ENCODE measurements around the gene ACTA1.

The ACTA1 gene

DNA sequence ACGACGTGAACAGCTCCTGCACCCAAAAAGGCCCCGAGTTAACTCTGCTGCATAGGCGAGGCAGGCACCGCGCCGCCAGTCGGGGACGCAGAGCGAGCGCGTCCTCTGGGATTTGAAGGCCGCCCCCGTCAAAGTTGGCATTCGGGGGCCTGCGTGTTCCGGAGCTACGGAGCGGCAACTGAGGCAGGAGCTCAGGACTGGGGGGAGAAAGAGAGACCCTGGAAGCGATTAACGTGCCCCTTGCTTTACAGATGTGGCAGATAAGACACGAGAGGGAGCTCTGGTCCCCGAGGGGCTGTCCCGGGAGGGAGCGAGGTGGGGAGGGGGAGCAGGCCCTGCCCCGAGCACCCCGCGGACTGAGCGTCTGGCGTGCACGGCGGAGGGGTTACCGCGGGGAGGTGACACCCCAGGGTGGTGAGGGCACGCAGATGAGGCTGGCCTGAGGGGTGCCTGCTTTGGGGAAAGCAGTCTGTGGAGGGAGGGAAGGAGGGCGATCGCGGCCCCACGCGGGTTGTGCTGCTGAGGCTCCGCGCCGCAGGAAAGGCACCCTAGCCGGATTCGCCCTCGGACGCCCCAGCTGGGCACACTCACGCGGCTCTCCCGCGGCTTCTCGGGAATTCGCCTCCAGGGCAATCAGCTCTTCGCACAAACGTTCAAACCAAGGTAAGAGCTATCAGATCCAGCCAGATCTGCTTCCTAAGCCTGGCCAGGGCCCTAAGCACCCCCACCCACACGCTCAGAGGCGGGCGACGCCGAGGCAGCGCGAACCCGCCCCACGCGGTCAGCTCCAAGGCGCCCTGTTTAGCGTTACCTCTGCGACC is 26.5 kb downstream of the ACTA1 start:
- TF ChIP-seq EGR1 (IDR thresholded peaks at IDR 0.05) = no peak
- TF ChIP-seq NFIC (IDR thresholded peaks at IDR 0.05) = no peak
- no peak for TF ChIP-seq CEBPB (IDR thresholded peaks at IDR 0.05)
- TF ChIP-seq TEAD4 (IDR thresholded peaks at IDR 0.05) = no peak
- TF ChIP-seq, protein P1, sequence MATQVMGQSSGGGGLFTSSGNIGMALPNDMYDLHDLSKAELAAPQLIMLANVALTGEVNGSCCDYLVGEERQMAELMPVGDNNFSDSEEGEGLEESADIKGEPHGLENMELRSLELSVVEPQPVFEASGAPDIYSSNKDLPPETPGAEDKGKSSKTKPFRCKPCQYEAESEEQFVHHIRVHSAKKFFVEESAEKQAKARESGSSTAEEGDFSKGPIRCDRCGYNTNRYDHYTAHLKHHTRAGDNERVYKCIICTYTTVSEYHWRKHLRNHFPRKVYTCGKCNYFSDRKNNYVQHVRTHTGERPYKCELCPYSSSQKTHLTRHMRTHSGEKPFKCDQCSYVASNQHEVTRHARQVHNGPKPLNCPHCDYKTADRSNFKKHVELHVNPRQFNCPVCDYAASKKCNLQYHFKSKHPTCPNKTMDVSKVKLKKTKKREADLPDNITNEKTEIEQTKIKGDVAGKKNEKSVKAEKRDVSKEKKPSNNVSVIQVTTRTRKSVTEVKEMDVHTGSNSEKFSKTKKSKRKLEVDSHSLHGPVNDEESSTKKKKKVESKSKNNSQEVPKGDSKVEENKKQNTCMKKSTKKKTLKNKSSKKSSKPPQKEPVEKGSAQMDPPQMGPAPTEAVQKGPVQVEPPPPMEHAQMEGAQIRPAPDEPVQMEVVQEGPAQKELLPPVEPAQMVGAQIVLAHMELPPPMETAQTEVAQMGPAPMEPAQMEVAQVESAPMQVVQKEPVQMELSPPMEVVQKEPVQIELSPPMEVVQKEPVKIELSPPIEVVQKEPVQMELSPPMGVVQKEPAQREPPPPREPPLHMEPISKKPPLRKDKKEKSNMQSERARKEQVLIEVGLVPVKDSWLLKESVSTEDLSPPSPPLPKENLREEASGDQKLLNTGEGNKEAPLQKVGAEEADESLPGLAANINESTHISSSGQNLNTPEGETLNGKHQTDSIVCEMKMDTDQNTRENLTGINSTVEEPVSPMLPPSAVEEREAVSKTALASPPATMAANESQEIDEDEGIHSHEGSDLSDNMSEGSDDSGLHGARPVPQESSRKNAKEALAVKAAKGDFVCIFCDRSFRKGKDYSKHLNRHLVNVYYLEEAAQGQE (IDR thresholded peaks at IDR 0.05; ENCODE audit: low read depth) = no peak
- TF ChIP-seq TCF12 (IDR thresholded peaks at IDR 0.05; ENCODE audit: low read depth) = no peak
- TF ChIP-seq, protein P2, sequence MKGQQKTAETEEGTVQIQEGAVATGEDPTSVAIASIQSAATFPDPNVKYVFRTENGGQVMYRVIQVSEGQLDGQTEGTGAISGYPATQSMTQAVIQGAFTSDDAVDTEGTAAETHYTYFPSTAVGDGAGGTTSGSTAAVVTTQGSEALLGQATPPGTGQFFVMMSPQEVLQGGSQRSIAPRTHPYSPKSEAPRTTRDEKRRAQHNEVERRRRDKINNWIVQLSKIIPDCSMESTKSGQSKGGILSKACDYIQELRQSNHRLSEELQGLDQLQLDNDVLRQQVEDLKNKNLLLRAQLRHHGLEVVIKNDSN (IDR thresholded peaks at IDR 0.05) = no peak
- TF ChIP-seq RAD21 (IDR thresholded peaks at IDR 0.05; ENCODE audit: low read depth) = no peak
- TF ChIP-seq YY1 (IDR thresholded peaks at IDR 0.05; ENCODE audit: low read depth) = no peak
- no peak for TF ChIP-seq EP300 (IDR thresholded peaks at IDR 0.05; ENCODE audit: borderline replicate concordance)
- TF ChIP-seq FOXM1 (IDR thresholded peaks at IDR 0.05; ENCODE audit: borderline replicate concordance, low read depth) = no peak
- TF ChIP-seq, protein P3, sequence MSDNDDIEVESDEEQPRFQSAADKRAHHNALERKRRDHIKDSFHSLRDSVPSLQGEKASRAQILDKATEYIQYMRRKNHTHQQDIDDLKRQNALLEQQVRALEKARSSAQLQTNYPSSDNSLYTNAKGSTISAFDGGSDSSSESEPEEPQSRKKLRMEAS (IDR thresholded peaks at IDR 0.05) = no peak

DNA sequence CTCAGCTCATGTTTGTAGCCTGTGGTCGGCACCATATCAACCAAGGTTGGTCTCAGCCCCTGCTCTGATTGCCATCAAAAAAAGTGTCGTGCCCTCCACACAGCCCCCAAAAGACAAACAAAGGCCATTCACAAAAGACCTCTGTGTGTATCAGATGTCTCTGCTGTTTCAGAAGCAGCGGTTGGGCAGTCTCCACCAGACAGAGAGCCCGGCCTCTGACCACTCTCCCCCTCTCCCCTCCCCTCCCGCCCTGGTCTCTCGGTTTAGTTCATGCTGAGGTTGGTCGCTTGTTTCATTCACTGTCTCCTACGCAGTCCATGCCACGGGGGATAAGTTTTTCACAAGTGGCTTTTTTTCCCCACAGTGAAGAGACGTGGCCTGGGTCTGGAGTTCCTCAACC is 27.1 kb downstream of the ACTA1 start:
- no peak for TF ChIP-seq CEBPB (IDR thresholded peaks at IDR 0.05)

DNA sequence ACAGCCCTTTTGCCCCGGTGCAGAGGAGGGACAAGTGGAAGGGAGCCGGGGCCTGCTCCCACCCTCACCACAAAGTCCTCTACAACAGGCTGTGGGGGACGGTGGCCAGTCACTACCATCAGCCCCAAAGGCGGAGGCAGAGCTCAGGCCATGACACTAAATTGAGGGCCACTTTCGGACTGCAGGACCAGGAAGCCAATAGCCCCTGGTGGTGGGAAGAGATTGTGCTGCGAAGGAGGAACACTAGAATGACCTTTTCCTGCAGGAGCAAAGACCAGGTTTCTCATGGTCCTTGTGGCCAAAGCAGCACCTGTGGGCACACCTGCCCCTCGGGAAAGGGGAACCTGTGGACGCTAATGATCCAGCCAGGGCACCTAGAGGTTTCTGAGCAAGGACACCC is 30.3 kb downstream of the ACTA1 start:
- no peak for TF ChIP-seq TAF1 (IDR thresholded peaks at IDR 0.05; ENCODE audit: low read depth)
- TF ChIP-seq RAD21 (IDR thresholded peaks at IDR 0.05; ENCODE audit: low read depth) = no peak
- no peak for TF ChIP-seq TCF12 (IDR thresholded peaks at IDR 0.05; ENCODE audit: low read depth)
- no peak for TF ChIP-seq YY1 (IDR thresholded peaks at IDR 0.05; ENCODE audit: low read depth)
- TF ChIP-seq NFIC (IDR thresholded peaks at IDR 0.05) = no peak
- TF ChIP-seq, protein P1 (IDR thresholded peaks at IDR 0.05; ENCODE audit: low read depth) = no peak
- TF ChIP-seq, protein P2 (IDR thresholded peaks at IDR 0.05) = no peak
- TF ChIP-seq, protein P3 (IDR thresholded peaks at IDR 0.05) = no peak
- TF ChIP-seq CREB1 (IDR thresholded peaks at IDR 0.05; ENCODE audit: low read depth) = no peak
- TF ChIP-seq ZBTB7A (IDR thresholded peaks at IDR 0.05; ENCODE audit: low read depth) = no peak
- TF ChIP-seq EP300 (IDR thresholded peaks at IDR 0.05; ENCODE audit: borderline replicate concordance) = no peak
- no peak for TF ChIP-seq CEBPB (IDR thresholded peaks at IDR 0.05)
- TF ChIP-seq TEAD4 (IDR thresholded peaks at IDR 0.05) = no peak
- TF ChIP-seq FOXM1 (IDR thresholded peaks at IDR 0.05; ENCODE audit: borderline replicate concordance, low read depth) = no peak
- no peak for TF ChIP-seq EGR1 (IDR thresholded peaks at IDR 0.05)

DNA sequence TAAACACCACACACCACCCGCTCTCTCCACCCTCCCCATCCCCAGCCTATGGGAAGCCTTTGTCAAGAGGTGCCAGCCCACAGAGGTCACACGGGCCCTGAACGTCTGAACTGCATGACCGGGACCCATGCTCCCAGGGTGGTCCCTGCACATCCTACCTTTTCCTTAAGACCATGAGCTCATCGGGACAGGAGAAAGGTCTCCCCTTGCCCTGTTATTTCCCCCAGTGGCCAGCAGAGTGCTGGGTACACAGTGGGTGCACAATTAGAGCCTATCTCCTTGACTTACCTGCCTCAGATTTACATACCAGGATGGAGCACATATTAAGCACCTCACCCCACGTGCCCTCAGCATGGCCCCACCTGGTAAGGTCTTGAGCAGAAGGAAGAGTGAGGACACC is 30.9 kb downstream of the ACTA1 start:
- TF ChIP-seq, protein P3 (IDR thresholded peaks at IDR 0.05) = no peak
- TF ChIP-seq, protein P2 (IDR thresholded peaks at IDR 0.05) = no peak
- TF ChIP-seq NFIC (IDR thresholded peaks at IDR 0.05) = no peak
- TF ChIP-seq, protein P1 (IDR thresholded peaks at IDR 0.05; ENCODE audit: low read depth) = no peak
- TF ChIP-seq ZBTB7A (IDR thresholded peaks at IDR 0.05; ENCODE audit: low read depth) = no peak
- no peak for TF ChIP-seq EGR1 (IDR thresholded peaks at IDR 0.05)
- no peak for TF ChIP-seq FOXM1 (IDR thresholded peaks at IDR 0.05; ENCODE audit: borderline replicate concordance, low read depth)
- TF ChIP-seq TEAD4 (IDR thresholded peaks at IDR 0.05) = no peak
- TF ChIP-seq TCF12 (IDR thresholded peaks at IDR 0.05; ENCODE audit: low read depth) = no peak
- TF ChIP-seq CREB1 (IDR thresholded peaks at IDR 0.05; ENCODE audit: low read depth) = no peak
- TF ChIP-seq RAD21 (IDR thresholded peaks at IDR 0.05; ENCODE audit: low read depth) = no peak
- no peak for TF ChIP-seq YY1 (IDR thresholded peaks at IDR 0.05; ENCODE audit: low read depth)
- no peak for TF ChIP-seq EP300 (IDR thresholded peaks at IDR 0.05; ENCODE audit: borderline replicate concordance)

All from Ishikawa (cell line).